Liver (tissue), 3 donors: ENCODE measurements around the gene UBTD1.

Experiments used
- ATF3 ChIP-seq: IDR thresholded peaks from 2 replicates; pipeline ENCODE4 v1.6.1; 2016; ENCODE audit warnings: antibody characterized with exemption
- CTCF ChIP-seq: fragments of 150-350 bp; IDR thresholded peaks from 2 replicates; pipeline ENCODE4 v1.5.1; 2017; ENCODE audit warnings: improper control_type of control experiment, low read depth, low read length; ENCODE audit not compliant: missing input control
- EGR1 ChIP-seq, 2 donors: IDR thresholded peaks; 2 replicates each; pipeline ENCODE4 v1.6.1; 2016 to 2018; ENCODE audit warnings: antibody characterized with exemption in 2 of 2, low read depth in 2 of 2
- GABPA ChIP-seq, 2 donors: IDR thresholded peaks in 1 of 2; conservative IDR thresholded peaks in 1 of 2; 2 replicates each; pipeline ENCODE4 v1.6.1; 2016; ENCODE audit warnings: antibody characterized with exemption in 2 of 2, mild to moderate bottlenecking in 1 of 2, moderate library complexity in 1 of 2
- HNF4A ChIP-seq, 2 donors: conservative IDR thresholded peaks; 2 replicates each; pipeline ENCODE4 v1.6.1; 2016; ENCODE audit warnings: antibody characterized with exemption in 2 of 2, mild to moderate bottlenecking in 2 of 2
- HNF4G ChIP-seq: IDR thresholded peaks from 2 replicates; pipeline ENCODE4 v1.6.1; 2016; ENCODE audit warnings: antibody characterized with exemption
- JUND ChIP-seq, 2 donors: IDR thresholded peaks; 2 replicates each; pipeline ENCODE4 v1.6.1; 2016; ENCODE audit warnings: antibody characterized with exemption in 2 of 2
- RAD21 ChIP-seq, 2 donors: IDR thresholded peaks; 2 replicates each; pipeline ENCODE4 v1.6.1; 2016; ENCODE audit warnings: antibody characterized with exemption in 2 of 2, mild to moderate bottlenecking in 2 of 2
- SP1 ChIP-seq: IDR thresholded peaks from 2 replicates; pipeline ENCODE4 v1.6.1; 2018; ENCODE audit warnings: antibody characterized with exemption, mild to moderate bottlenecking
- donor health status: healthy.
- donor health status: healthy.

- TF ChIP-seq CTCF (no peak), RAD21 (IDR thresholded peaks at IDR 0.05) (no peak), EGR1 (IDR thresholded peaks at IDR 0.05; ENCODE audit: low read depth in 2 of 2) (no peak), HNF4G (no peak), SP1 (no peak), JUND (IDR thresholded peaks at IDR 0.05) (no peak), GABPA (IDR thresholded peaks at IDR 0.05 in 1 of 2, conservative IDR thresholded peaks at IDR 0.05 in 1 of 2) (no peak), ATF3 (no peak), HNF4A (conservative IDR thresholded peaks at IDR 0.05) (no peak)
Measured at GRCh38 chr10:97456034-97456685, 42.6 kb upstream of the UBTD1 start.
